ENCODE data around the gene APLP2.

- no peak for TF ChIP-seq CTCF (IDR thresholded peaks at IDR 0.05; ENCODE audit: borderline replicate concordance, extremely low read depth, low read length, poor library complexity, severe bottlenecking)
- no peak for TF ChIP-seq EZH2 (IDR thresholded peaks at IDR 0.05; ENCODE audit: borderline replicate concordance, low read depth, low read length, severe bottlenecking)
Observed at GRCh38 chr11:130162733-130163132, 93.0 kb downstream of the APLP2 start.

All from DND-41 (cell line).